ENCODE results near the gene LRRC43.

- TF ChIP-seq SUZ12 (IDR thresholded peaks at IDR 0.05; ENCODE audit: extremely low read depth, insufficient read depth, insufficient read length) (no peak), ZNF274 (IDR thresholded peaks at IDR 0.05; ENCODE audit: low read depth, low read length) (no peak)
Measured at GRCh38 chr12:122139941-122140340, 43.0 kb upstream of the LRRC43 start.
